OCI-LY7 (cell line): Measurements from ENCODE around the gene KLF13. TPM values are rescaled to one million over a fixed set of nuclear protein-coding genes. Genes with fewer than 3 reads are reported as not detected.

Experiments
- BruUV-seq: library from RNA; stranded (reverse); fragments of 400-500 nt; replicated peaks from 2 replicates; lab custom pipeline; 2021; lab: Mats Ljungman, UMichigan
- CTCF ChIA-PET: fragments of 300-600 bp; sonication (Branson Sonifier 250); formaldehyde crosslinking; loops from one replicate; lab custom pipeline; 2022; ENCODE audit warnings: antibody characterized with exemption; ENCODE audit not compliant: unreplicated experiment; lab: Charles Lee
- POLR2A ChIA-PET: fragments of 300-600 bp; sonication (Branson Sonifier 250); formaldehyde crosslinking; loops from one replicate; lab custom pipeline; 2022; ENCODE audit warnings: antibody characterized with exemption; lab: Charles Lee
- DNase-seq: peaks from one replicate; pipeline ENCODE4 v3.0.0-alpha.2; 2015; ENCODE audit warnings: low spot score
- H2AFZ ChIP-seq: fragments of 200-600 bp; sonication (generic), shearing (Covaris generic); 2 replicates; pipeline ENCODE4 v1.6.1; 2014; ENCODE audit warnings: mild to moderate bottlenecking, antibody characterized with exemption, low read length, moderate library complexity
- H3K27ac ChIP-seq: fragments of 200-600 bp; sonication (generic); 2 replicates; pipeline ENCODE4 v1.5.1; 2014; ENCODE audit warnings: mixed run types, low read depth, mild to moderate bottlenecking, moderate library complexity, low read length, inconsistent platforms; ENCODE audit not compliant: poor library complexity, severe bottlenecking
- H3K36me3 ChIP-seq: fragments of 200-600 bp; sonication (generic); 2 replicates; pipeline ENCODE4 v1.6.1; 2014; ENCODE audit warnings: mild to moderate bottlenecking, antibody characterized with exemption, low read length, moderate library complexity, mixed read lengths; ENCODE audit not compliant: insufficient read depth
- H3K4me1 ChIP-seq: fragments of 200-600 bp; sonication (generic); 2 replicates; pipeline ENCODE4 v1.5.1; 2014; ENCODE audit warnings: mild to moderate bottlenecking, low read length; ENCODE audit not compliant: insufficient read depth, poor library complexity, severe bottlenecking
- H3K4me2 ChIP-seq: fragments of 200-600 bp; sonication (generic); 2 replicates; pipeline ENCODE4 v1.6.1; 2014; ENCODE audit warnings: mild to moderate bottlenecking, low read length
- H3K4me3 ChIP-seq: fragments of 200-600 bp; sonication (generic); 2 replicates; pipeline ENCODE4 v1.5.1; 2014; ENCODE audit warnings: mild to moderate bottlenecking, low read depth, low read length; ENCODE audit not compliant: poor library complexity, severe bottlenecking
- H3K79me2 ChIP-seq: fragments of 200-600 bp; sonication (generic); 2 replicates; pipeline ENCODE4 v1.6.1; 2016; ENCODE audit warnings: low read depth, mild to moderate bottlenecking, low read length, moderate library complexity, mixed read lengths; ENCODE audit not compliant: insufficient read depth
- H3K9me2 ChIP-seq: fragments of 200-600 bp; sonication (generic); 2 replicates; pipeline ENCODE4 v1.6.1; 2016; ENCODE audit warnings: mild to moderate bottlenecking, low read length, mixed read lengths; ENCODE audit not compliant: insufficient read depth
- H3K9me3 ChIP-seq: fragments of 200-600 bp; sonication (generic); 2 replicates; pipeline ENCODE4 v1.6.1; 2014; ENCODE audit warnings: mild to moderate bottlenecking, mixed run types, low read length, mixed read lengths
- H4K20me1 ChIP-seq: fragments of 200-600 bp; sonication (generic); 2 replicates; pipeline ENCODE4 v1.6.1; 2014; ENCODE audit warnings: mild to moderate bottlenecking, antibody characterized with exemption, low read length, moderate library complexity, mixed read lengths; ENCODE audit not compliant: insufficient read depth
- CTCF ChIP-seq: fragments of 200-600 bp; sonication (generic); conservative IDR thresholded peaks from 2 replicates; pipeline ENCODE4 v1.5.1; 2014; ENCODE audit warnings: mild to moderate bottlenecking, antibody characterized with exemption, low read length, moderate library complexity, mixed read lengths
- EZH2phosphoT487 ChIP-seq: fragments of 200-600 bp; sonication (generic); IDR thresholded peaks from 2 replicates; pipeline ENCODE4 v1.6.1; 2018; ENCODE audit warnings: low read depth, borderline replicate concordance, mild to moderate bottlenecking, mixed run types, antibody characterized with exemption, low read length, moderate library complexity, mixed read lengths
- intact Hi-C: fragments of 100-400 bp; cut with micrococcal nuclease; formaldehyde crosslinking; loops from one replicate; pipeline ENCODE4 v1.10.0; 2022; ENCODE audit not compliant: unreplicated experiment
- total RNA-seq, 2 experiments: library from RNA; depleted of rRNA in 1 of 2; stranded (reverse); fragments of >200 nt in 1 of 2; shearing (Covaris generic) in 1 of 2; gene quantifications; 2 replicates each; pipeline ENCODE4 v1.2.3, GENCODE V29; 2014 to 2022

KLF13 gene
- total RNA-seq, 2 experiments from 2014 or later, result 63.2 to 64.6 TPM

GRCh38 chr15:31338318-31338878, 11.8 kb downstream of the KLF13 start:
- CTCF ChIA-PET, result interaction anchor here (0.6 kb wide), 1 partner anchor 34 kb away, joined by 3 read pairs; no protein-coding TSS in a partner anchor
- peak overlapping the region; percentile 41 for H3K4me3 ChIP-seq
- H3K79me2 ChIP-seq, result peaks cover 99% of the 10 kb centered on the region

GRCh38 chr15:31338879-31339557, 12.4 kb downstream of the KLF13 start:
- peak overlapping the region; percentile 62 for H3K27ac ChIP-seq
- ChIA-PET CTCF (interaction anchor here (0.6 kb wide), 1 partner anchor 35 kb away, joined by 3 read pairs; no protein-coding TSS in a partner anchor), POLR2A (no interaction called here)
- BruUV-seq, result no TSS peak
- H3K36me3 ChIP-seq, result peaks cover 39% of the 10 kb centered on the region; the same call in 1 of the 2 replicates
- peaks cover 100% of the 10 kb centered on the region for H3K4me1 ChIP-seq
- H3K9me2 ChIP-seq, result no peaks in the 10 kb centered on the region
- peaks cover 41% of the 10 kb centered on the region; the same call in 1 of the 2 replicates for H4K20me1 ChIP-seq
- TF ChIP-seq EZH2phosphoT487 (no peak), CTCF (no peak)
- H3K79me2 ChIP-seq, result peaks cover 99% of the 10 kb centered on the region
- H3K4me3 ChIP-seq, result peak overlapping the region; percentile 41
- H3K9me3 ChIP-seq, result no peaks in the 10 kb centered on the region
- intact Hi-C loops, result no loop called here
- no peak overlapping the region for H2AFZ ChIP-seq
- H3K4me2 ChIP-seq, result peak overlapping the region; percentile 86
- no peak for DNase-seq

More at GRCh38 chr15:31338318-31338878, 11.8 kb downstream of the KLF13 start:
- TF ChIP-seq CTCF, result no peak
- no peak for TF ChIP-seq EZH2phosphoT487
- intact Hi-C loops, result no loop called here
- peaks cover 41% of the 10 kb centered on the region; the same call in 1 of the 2 replicates for H4K20me1 ChIP-seq
- POLR2A ChIA-PET, result no interaction called here
- no peaks in the 10 kb centered on the region for H3K9me2 ChIP-seq
- H3K9me3 ChIP-seq, result no peaks in the 10 kb centered on the region
- peaks cover 100% of the 10 kb centered on the region for H3K4me1 ChIP-seq
- BruUV-seq, result no TSS peak
- peak; percentile 72 for DNase-seq
- peak overlapping the region; percentile 86 for H3K4me2 ChIP-seq
- peaks cover 39% of the 10 kb centered on the region; the same call in 1 of the 2 replicates for H3K36me3 ChIP-seq
- H2AFZ ChIP-seq, result no peak overlapping the region
- peak overlapping the region; percentile 62 for H3K27ac ChIP-seq
